A549 (cell line): ENCODE results near the gene MRPS14. TPM values are rescaled to one million over a fixed set of nuclear protein-coding genes. Genes with fewer than 3 reads are reported as not detected.

Experiments
- ATAC-seq, 2 experiments: fragments of 200-7000 bp in 1 of 2; fragments of >200 bp in 1 of 2; cut with Nextera tagmentation in 1 of 2; cut with Tn5 transposase in 1 of 2; 3 replicates each; pipeline versions ENCODE4 v1.8.0 to v1.9.1; 2018 to 2020; ENCODE audit warnings: mild to moderate bottlenecking in 1 of 2, moderate library complexity in 1 of 2
- CTCF ChIA-PET: fragments of 300-600 bp; sonication (Branson Sonifier 250); formaldehyde crosslinking; extraction: SDS; loops from one replicate; lab custom pipeline; 2021; ENCODE audit warnings: antibody characterized with exemption, inconsistent platforms; lab: Yijun Ruan, JAX
- POLR2A ChIA-PET: fragments of 350-600 bp; formaldehyde crosslinking; extraction: SDS; loops from one replicate; lab custom pipeline; 2021; ENCODE audit warnings: antibody characterized with exemption, inconsistent platforms; lab: Yijun Ruan, JAX
- DNase-seq, 2 experiments: peaks; one replicate each; pipeline versions ENCODE4 v3.0.0 to v3.0.0-alpha.2; 2011 to 2016; ENCODE audit warnings: low read depth in 1 of 2, low spot score in 1 of 2
- FAIRE-seq: peaks from 2 replicates; lab custom pipeline; 2011; peaks lifted over from hg19 to GRCh38; lab: Jason Lieb, UNC
- H3K27ac ChIP-seq, 2 experiments: fragments of >200 bp; sonication (Bioruptor Twin); formaldehyde crosslinking; 3 replicates each; pipeline ENCODE4 v1.5.1; 2016 to 2017
- H3K4me1 ChIP-seq: fragments of >200 bp; sonication (Bioruptor Twin); formaldehyde crosslinking; 3 replicates; pipeline ENCODE4 v1.6.1; 2016
- H3K4me2 ChIP-seq: fragments of >200 bp; sonication (Bioruptor Twin); formaldehyde crosslinking; 3 replicates; pipeline ENCODE4 v1.6.1; 2016
- H3K4me3 ChIP-seq: fragments of >200 bp; sonication (Bioruptor Twin); formaldehyde crosslinking; 3 replicates; pipeline ENCODE4 v1.5.1; 2016
- H3K9me3 ChIP-seq: fragments of >200 bp; sonication (Bioruptor Twin); formaldehyde crosslinking; 3 replicates; pipeline ENCODE4 v1.6.1; 2016
- ATOH8 ChIP-seq: fragments of 250-450 bp; sonication (Bioruptor Pico); IDR thresholded peaks from 2 replicates; pipeline ENCODE4 v1.5.0; 2020; ENCODE audit warnings: low read depth, mild to moderate bottlenecking, moderate library complexity
- CHD2 ChIP-seq: fragments of 150-350 bp; IDR thresholded peaks from 2 replicates; pipeline ENCODE4 v1.6.1; 2014; ENCODE audit warnings: low read length; ENCODE audit not compliant: partially characterized antibody
- CTCF ChIP-seq: fragments of >200 bp; sonication (Bioruptor Twin); formaldehyde crosslinking; IDR thresholded peaks from 3 replicates; pipeline ENCODE4 v1.5.1; 2016
- EHMT2 ChIP-seq: fragments of 200-600 bp; sonication (generic); IDR thresholded peaks from 2 replicates; pipeline ENCODE4 v1.6.1; 2016; ENCODE audit warnings: antibody characterized with exemption, low read depth, mild to moderate bottlenecking, moderate library complexity
- ESRRA ChIP-seq: fragments of 150-350 bp; IDR thresholded peaks from 2 replicates; pipeline ENCODE4 v1.6.1; 2014; ENCODE audit warnings: mild to moderate bottlenecking, low read length, borderline replicate concordance
- GATA3 ChIP-seq: IDR thresholded peaks from 2 replicates; pipeline ENCODE4 v1.6.1; 2012; ENCODE audit warnings: borderline replicate concordance
- HDAC2 ChIP-seq: fragments of 200-600 bp; sonication (generic); IDR thresholded peaks from 2 replicates; pipeline ENCODE4 v1.6.1; 2016
- HEYL ChIP-seq: fragments of 250-450 bp; sonication (Bioruptor Pico); IDR thresholded peaks from 2 replicates; pipeline ENCODE4 v1.8.0; 2021; ENCODE audit warnings: mild to moderate bottlenecking, moderate library complexity
- JUN ChIP-seq, 2 experiments: fragments of >200 bp; sonication (Bioruptor Twin); formaldehyde crosslinking; IDR thresholded peaks; 2 replicates in 1 of 2; 3 replicates in 1 of 2; pipeline ENCODE4 v1.6.1; 2016 to 2017
- MYC ChIP-seq: IDR thresholded peaks from 2 replicates; pipeline ENCODE4 v1.6.1; 2012; ENCODE audit warnings: mild to moderate bottlenecking, inconsistent platforms, low read length, improper control_type of control experiment, borderline replicate concordance
- REST ChIP-seq: fragments of 200-600 bp; sonication (generic); IDR thresholded peaks from 2 replicates; pipeline ENCODE4 v1.6.1; 2016; ENCODE audit warnings: antibody characterized with exemption, mild to moderate bottlenecking, moderate library complexity
- TFCP2L1 ChIP-seq: fragments of 250-450 bp; sonication (Bioruptor Pico); IDR thresholded peaks from 2 replicates; pipeline ENCODE4 v1.5.0; 2021; ENCODE audit warnings: mild to moderate bottlenecking
- ZC3H11A ChIP-seq: fragments of 450-650 bp; IDR thresholded peaks from 2 replicates; pipeline ENCODE4 v1.6.1; 2014; ENCODE audit warnings: antibody characterized with exemption, mild to moderate bottlenecking
- ZFP36 ChIP-seq: fragments of 450-650 bp; IDR thresholded peaks from 2 replicates; pipeline ENCODE4 v1.6.1; 2014; ENCODE audit warnings: borderline replicate concordance; ENCODE audit not compliant: partially characterized antibody
- ZSCAN20 ChIP-seq: fragments of 250-450 bp; sonication (Bioruptor Pico); IDR thresholded peaks from 2 replicates; pipeline ENCODE4 v1.8.0; 2022; ENCODE audit warnings: mild to moderate bottlenecking, moderate library complexity
- WGBS: methylation state at CpG from one replicate; pipeline ENCODE4 v1.1.6; 2017; ENCODE audit errors: missing lambda C conversion rate; 5-methylcytosine and 5-hydroxymethylcytosine counted together
- polyA plus RNA-seq, 4 experiments: library from polyadenylated mRNA; depleted of rRNA in 3 of 4; stranded (reverse); fragments of >200 nt; fragmentation: RNase III in 1 of 4; extraction: RNeasy Plus Mini Kit Qiagen cat#74134 plus additional on column Dnase treatment in 1 of 4; gene quantifications; 2 replicates in 3 of 4; 3 replicates in 1 of 4; pipeline ENCODE4 v1.2.3, GENCODE V29; 2011 to 2017
- TF ChIP-seq, protein P1 (sequence below): fragments of >200 bp; sonication (Bioruptor Twin); formaldehyde crosslinking; IDR thresholded peaks from 2 replicates; pipeline ENCODE4 v1.6.1; 2016
- TF ChIP-seq, protein P2 (sequence below): fragments of 150-350 bp; IDR thresholded peaks from 2 replicates; pipeline ENCODE4 v1.6.1; 2014; ENCODE audit warnings: low read depth, mild to moderate bottlenecking, low read length
- TF ChIP-seq, protein P3 (sequence below): fragments of >200 bp; sonication (Bioruptor Twin); formaldehyde crosslinking; IDR thresholded peaks from 3 replicates; pipeline ENCODE4 v1.6.1; 2016
- TF ChIP-seq, protein P4 (sequence below): fragments of 450-650 bp; IDR thresholded peaks from 2 replicates; pipeline ENCODE4 v1.6.1; 2014; ENCODE audit warnings: antibody characterized with exemption

MRPS14 gene
- polyA plus RNA-seq, 2 of the 4 experiments (the other 2 are of a cell fraction) = 19.5 to 40.9 TPM

DNA sequence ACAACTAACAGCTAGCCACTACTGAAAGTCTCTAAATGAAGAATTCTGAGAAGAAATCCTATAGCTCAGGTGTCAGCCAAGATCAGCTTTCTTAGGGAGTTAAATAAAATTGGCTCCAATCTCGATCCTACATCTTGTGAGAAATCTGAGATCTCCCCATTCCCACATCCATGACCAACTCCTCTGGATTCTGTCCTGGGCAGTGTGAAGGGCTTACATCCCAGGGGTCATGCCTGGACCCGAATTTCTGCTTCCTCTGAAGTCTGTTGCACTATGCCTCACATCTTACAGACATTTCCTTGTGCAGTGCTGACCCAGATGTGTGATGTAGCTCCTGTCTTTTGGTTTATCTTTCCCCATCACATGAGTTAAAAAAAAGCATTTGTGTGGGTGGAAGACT, 39.6 kb upstream of the MRPS14 start:
- TF ChIP-seq ZFP36 (no peak), ATOH8 (CRISPR knock-in tag) (no peak), HEYL (CRISPR knock-in tag) (no peak), HDAC2 (no peak), CHD2 (no peak), JUN (IDR thresholded peaks at IDR 0.05) (no peak), ZC3H11A (no peak), TFCP2L1 (CRISPR knock-in tag) (no peak), ZSCAN20 (CRISPR knock-in tag) (no peak), EHMT2 (no peak), CTCF (no peak), GATA3 (no peak), ESRRA (no peak), REST (no peak), MYC (no peak)
- TF ChIP-seq, protein P1, sequence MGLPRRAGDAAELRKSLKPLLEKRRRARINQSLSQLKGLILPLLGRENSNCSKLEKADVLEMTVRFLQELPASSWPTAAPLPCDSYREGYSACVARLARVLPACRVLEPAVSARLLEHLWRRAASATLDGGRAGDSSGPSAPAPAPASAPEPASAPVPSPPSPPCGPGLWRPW = no peak
- TF ChIP-seq, protein P2, sequence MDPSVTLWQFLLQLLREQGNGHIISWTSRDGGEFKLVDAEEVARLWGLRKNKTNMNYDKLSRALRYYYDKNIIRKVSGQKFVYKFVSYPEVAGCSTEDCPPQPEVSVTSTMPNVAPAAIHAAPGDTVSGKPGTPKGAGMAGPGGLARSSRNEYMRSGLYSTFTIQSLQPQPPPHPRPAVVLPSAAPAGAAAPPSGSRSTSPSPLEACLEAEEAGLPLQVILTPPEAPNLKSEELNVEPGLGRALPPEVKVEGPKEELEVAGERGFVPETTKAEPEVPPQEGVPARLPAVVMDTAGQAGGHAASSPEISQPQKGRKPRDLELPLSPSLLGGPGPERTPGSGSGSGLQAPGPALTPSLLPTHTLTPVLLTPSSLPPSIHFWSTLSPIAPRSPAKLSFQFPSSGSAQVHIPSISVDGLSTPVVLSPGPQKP = no peak
- TF ChIP-seq, protein P3, sequence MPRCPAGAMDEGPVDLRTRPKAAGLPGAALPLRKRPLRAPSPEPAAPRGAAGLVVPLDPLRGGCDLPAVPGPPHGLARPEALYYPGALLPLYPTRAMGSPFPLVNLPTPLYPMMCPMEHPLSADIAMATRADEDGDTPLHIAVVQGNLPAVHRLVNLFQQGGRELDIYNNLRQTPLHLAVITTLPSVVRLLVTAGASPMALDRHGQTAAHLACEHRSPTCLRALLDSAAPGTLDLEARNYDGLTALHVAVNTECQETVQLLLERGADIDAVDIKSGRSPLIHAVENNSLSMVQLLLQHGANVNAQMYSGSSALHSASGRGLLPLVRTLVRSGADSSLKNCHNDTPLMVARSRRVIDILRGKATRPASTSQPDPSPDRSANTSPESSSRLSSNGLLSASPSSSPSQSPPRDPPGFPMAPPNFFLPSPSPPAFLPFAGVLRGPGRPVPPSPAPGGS = no peak
- TF ChIP-seq, protein P4, sequence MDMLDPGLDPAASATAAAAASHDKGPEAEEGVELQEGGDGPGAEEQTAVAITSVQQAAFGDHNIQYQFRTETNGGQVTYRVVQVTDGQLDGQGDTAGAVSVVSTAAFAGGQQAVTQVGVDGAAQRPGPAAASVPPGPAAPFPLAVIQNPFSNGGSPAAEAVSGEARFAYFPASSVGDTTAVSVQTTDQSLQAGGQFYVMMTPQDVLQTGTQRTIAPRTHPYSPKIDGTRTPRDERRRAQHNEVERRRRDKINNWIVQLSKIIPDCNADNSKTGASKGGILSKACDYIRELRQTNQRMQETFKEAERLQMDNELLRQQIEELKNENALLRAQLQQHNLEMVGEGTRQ = no peak
- CTCF ChIA-PET = no interaction called here

More for the DNA sequence above, 39.6 kb upstream of the MRPS14 start:
- Histone ChIP-seq H3K4me2 (no peak overlapping the region), H3K27ac (no peak overlapping the region), H3K4me1 (no peaks in the 10 kb centered on the region), H3K4me3 (no peak overlapping the region), H3K9me3 (no peaks in the 10 kb centered on the region)
- 0% methylated on average over 2 of the region's 2 CpGs for WGBS
- FAIRE-seq (no peak), ATAC-seq (no peak), DNase-seq (no peak)
- POLR2A ChIA-PET = no interaction called here
